ENCODE data around the gene CCR7.

CCR7 gene

GRCh38 chr17:40607641-40608040 is 42.4 kb upstream of the CCR7 start:
- H3K27ac ChIP-seq: no peak overlapping the region
- TF ChIP-seq EZH2 (IDR thresholded peaks at IDR 0.05) (no peak), FOXP2 (optimal IDR thresholded peaks at IDR 0.05; ENCODE audit: control extremely low read depth, extremely low read length, insufficient read depth) (no peak), POLR2AphosphoS5 (IDR thresholded peaks at IDR 0.05; ENCODE audit: borderline replicate concordance, low read depth, low read length) (no peak)
- no peak for DNase-seq (ENCODE audit: low read depth, low spot score)
- H3K4me3 ChIP-seq: no peak overlapping the region
- no peaks in the 10 kb centered on the region for H3K36me3 ChIP-seq (ENCODE audit: insufficient read depth, low read length)
- no peak overlapping the region for H3K9ac ChIP-seq (ENCODE audit: insufficient read length)
- no peaks in the 10 kb centered on the region for H3K9me3 ChIP-seq (ENCODE audit: low read depth, low read length)

- no peak overlapping the region for H3K4me3 ChIP-seq
- no peak for DNase-seq (ENCODE audit: low read depth, low spot score)
- no peaks in the 10 kb centered on the region for H3K9me3 ChIP-seq (ENCODE audit: low read depth, low read length)
- H3K27ac ChIP-seq: no peak overlapping the region
- no peaks in the 10 kb centered on the region for H3K36me3 ChIP-seq (ENCODE audit: insufficient read depth, low read length)
- TF ChIP-seq FOXP2 (optimal IDR thresholded peaks at IDR 0.05; ENCODE audit: control extremely low read depth, extremely low read length, insufficient read depth) (no peak), POLR2AphosphoS5 (IDR thresholded peaks at IDR 0.05; ENCODE audit: borderline replicate concordance, low read depth, low read length) (no peak), EZH2 (IDR thresholded peaks at IDR 0.05) (no peak)
- H3K9ac ChIP-seq (ENCODE audit: insufficient read length): no peak overlapping the region
Observed at GRCh38 chr17:40606548-40607353, 41.5 kb upstream of the CCR7 start.

- Histone ChIP-seq H3K36me3 (ENCODE audit: insufficient read depth, low read length) (no peaks in the 10 kb centered on the region), H3K27ac (no peak overlapping the region), H3K9ac (ENCODE audit: insufficient read length) (no peak overlapping the region), H3K9me3 (ENCODE audit: low read depth, low read length) (no peaks in the 10 kb centered on the region), H3K4me3 (no peak overlapping the region)
- TF ChIP-seq EZH2 (IDR thresholded peaks at IDR 0.05): no peak
- no peak for TF ChIP-seq FOXP2 (optimal IDR thresholded peaks at IDR 0.05; ENCODE audit: control extremely low read depth, extremely low read length, insufficient read depth)
- no peak for TF ChIP-seq POLR2AphosphoS5 (IDR thresholded peaks at IDR 0.05; ENCODE audit: borderline replicate concordance, low read depth, low read length)
- no peak for DNase-seq (ENCODE audit: low read depth, low spot score)
Observed at GRCh38 chr17:40605306-40605705, 40.0 kb upstream of the CCR7 start.

- no peak overlapping the region for H3K27ac ChIP-seq
- H3K9ac ChIP-seq (ENCODE audit: insufficient read length): no peak overlapping the region
- H3K4me3 ChIP-seq: no peak overlapping the region
- no peak for DNase-seq (ENCODE audit: low read depth, low spot score)
- no peak for TF ChIP-seq EZH2 (IDR thresholded peaks at IDR 0.05)
- TF ChIP-seq POLR2AphosphoS5 (IDR thresholded peaks at IDR 0.05; ENCODE audit: borderline replicate concordance, low read depth, low read length): no peak
- TF ChIP-seq FOXP2 (optimal IDR thresholded peaks at IDR 0.05; ENCODE audit: control extremely low read depth, extremely low read length, insufficient read depth): no peak
- H3K9me3 ChIP-seq (ENCODE audit: low read depth, low read length): no peaks in the 10 kb centered on the region
- no peaks in the 10 kb centered on the region for H3K36me3 ChIP-seq (ENCODE audit: insufficient read depth, low read length)
Observed at GRCh38 chr17:40604327-40605080, 39.2 kb upstream of the CCR7 start.

- H3K36me3 ChIP-seq (ENCODE audit: insufficient read depth, low read length): no peaks in the 10 kb centered on the region
- no peak overlapping the region for H3K4me3 ChIP-seq
- no peak overlapping the region for H3K27ac ChIP-seq
- H3K9ac ChIP-seq (ENCODE audit: insufficient read length): no peak overlapping the region
- no peak for DNase-seq (ENCODE audit: low read depth, low spot score)
- TF ChIP-seq EZH2 (IDR thresholded peaks at IDR 0.05): no peak
- no peak for TF ChIP-seq POLR2AphosphoS5 (IDR thresholded peaks at IDR 0.05; ENCODE audit: borderline replicate concordance, low read depth, low read length)
- TF ChIP-seq FOXP2 (optimal IDR thresholded peaks at IDR 0.05; ENCODE audit: control extremely low read depth, extremely low read length, insufficient read depth): no peak
- no peaks in the 10 kb centered on the region for H3K9me3 ChIP-seq (ENCODE audit: low read depth, low read length)
Observed at GRCh38 chr17:40602445-40603443, 37.5 kb upstream of the CCR7 start.

- H3K27ac ChIP-seq: no peak overlapping the region
- no peaks in the 10 kb centered on the region for H3K9me3 ChIP-seq (ENCODE audit: low read depth, low read length)
- H3K4me3 ChIP-seq: no peak overlapping the region
- no peak for TF ChIP-seq FOXP2 (optimal IDR thresholded peaks at IDR 0.05; ENCODE audit: control extremely low read depth, extremely low read length, insufficient read depth)
- no peak for TF ChIP-seq EZH2 (IDR thresholded peaks at IDR 0.05)
- TF ChIP-seq POLR2AphosphoS5 (IDR thresholded peaks at IDR 0.05; ENCODE audit: borderline replicate concordance, low read depth, low read length): no peak
- H3K9ac ChIP-seq (ENCODE audit: insufficient read length): no peak overlapping the region
- H3K36me3 ChIP-seq (ENCODE audit: insufficient read depth, low read length): no peaks in the 10 kb centered on the region
- no peak for DNase-seq (ENCODE audit: low read depth, low spot score)
Observed at GRCh38 chr17:40600486-40601046, 35.3 kb upstream of the CCR7 start.

GRCh38 chr17:40599468-40599763 is 34.1 kb upstream of the CCR7 start:
- H3K36me3 ChIP-seq (ENCODE audit: insufficient read depth, low read length): no peaks in the 10 kb centered on the region
- no peaks in the 10 kb centered on the region for H3K9me3 ChIP-seq (ENCODE audit: low read depth, low read length)
- no peak overlapping the region for H3K9ac ChIP-seq (ENCODE audit: insufficient read length)
- H3K27ac ChIP-seq: no peak overlapping the region
- no peak overlapping the region for H3K4me3 ChIP-seq
- TF ChIP-seq FOXP2 (optimal IDR thresholded peaks at IDR 0.05; ENCODE audit: control extremely low read depth, extremely low read length, insufficient read depth): no peak
- no peak for TF ChIP-seq EZH2 (IDR thresholded peaks at IDR 0.05)
- TF ChIP-seq POLR2AphosphoS5 (IDR thresholded peaks at IDR 0.05; ENCODE audit: borderline replicate concordance, low read depth, low read length): no peak
- no peak for DNase-seq (ENCODE audit: low read depth, low spot score)

Measured in SK-N-MC (cell line).